GM19328 (cell line): ENCODE results near the gene KIAA0040.

Source experiments
- ATAC-seq: cut with Tn5 transposase; IDR thresholded peaks from one replicate; pipeline ENCODE4 v1.9.1; 2021; ENCODE audit warnings: mild to moderate bottlenecking, moderate library complexity; ENCODE audit not compliant: unreplicated experiment

Gene KIAA0040

GRCh38 chr1:175172503-175172902 is 20.1 kb downstream of the KIAA0040 start:
- ATAC-seq, result no peak

DNA sequence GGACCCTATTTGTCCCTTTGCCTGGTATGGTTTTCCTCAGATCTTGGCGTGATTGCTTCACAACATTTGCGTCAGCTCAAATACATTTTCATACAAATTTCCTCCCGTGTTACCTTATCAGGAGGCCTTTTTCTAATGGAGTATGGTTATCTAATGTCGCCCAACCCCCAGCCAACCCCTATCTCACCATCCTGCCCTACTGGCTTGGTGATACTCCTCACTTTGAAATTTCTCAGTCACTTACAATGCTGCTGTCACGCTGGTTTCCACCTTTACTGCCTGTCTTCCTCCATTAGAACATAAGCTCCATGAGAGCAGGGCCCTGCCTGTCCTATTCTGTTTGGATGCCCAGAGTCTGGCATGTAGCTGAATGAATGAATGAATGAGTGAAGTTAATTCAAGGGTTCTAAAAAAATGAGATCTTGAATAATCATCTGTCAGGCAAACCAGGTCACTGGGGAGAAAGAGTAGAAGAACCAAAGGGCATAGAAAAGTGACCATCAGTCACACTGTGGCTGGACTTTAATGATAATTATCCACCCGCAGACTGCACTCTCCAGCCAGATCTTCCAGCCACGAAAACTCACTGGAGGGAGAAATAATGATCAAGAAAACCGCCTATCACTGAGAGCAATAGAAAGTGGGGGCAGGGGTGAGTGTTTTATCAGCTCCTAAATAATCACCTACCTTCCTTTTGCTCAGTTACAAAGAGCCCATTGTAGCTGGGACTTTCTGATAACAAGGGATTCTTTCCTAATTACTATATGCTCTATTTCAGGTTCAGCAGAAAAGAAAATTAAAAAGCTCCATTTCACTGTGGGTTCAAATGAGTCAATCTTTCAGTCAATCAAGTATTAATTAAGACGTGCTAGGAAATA is 21.3 kb downstream of the KIAA0040 start:
- no peak for ATAC-seq

- ATAC-seq, result no peak
Measured at GRCh38 chr1:175169286-175170018, 23.1 kb downstream of the KIAA0040 start.

GRCh38 chr1:175168782-175169181 is 23.8 kb downstream of the KIAA0040 start:
- no peak for ATAC-seq

- ATAC-seq, result no peak
Measured at GRCh38 chr1:175167861-175168260, 24.7 kb downstream of the KIAA0040 start.

GRCh38 chr1:175166746-175167145 is 25.8 kb downstream of the KIAA0040 start:
- no peak for ATAC-seq

GRCh38 chr1:175164751-175165150 is 27.8 kb downstream of the KIAA0040 start:
- no peak for ATAC-seq

DNA sequence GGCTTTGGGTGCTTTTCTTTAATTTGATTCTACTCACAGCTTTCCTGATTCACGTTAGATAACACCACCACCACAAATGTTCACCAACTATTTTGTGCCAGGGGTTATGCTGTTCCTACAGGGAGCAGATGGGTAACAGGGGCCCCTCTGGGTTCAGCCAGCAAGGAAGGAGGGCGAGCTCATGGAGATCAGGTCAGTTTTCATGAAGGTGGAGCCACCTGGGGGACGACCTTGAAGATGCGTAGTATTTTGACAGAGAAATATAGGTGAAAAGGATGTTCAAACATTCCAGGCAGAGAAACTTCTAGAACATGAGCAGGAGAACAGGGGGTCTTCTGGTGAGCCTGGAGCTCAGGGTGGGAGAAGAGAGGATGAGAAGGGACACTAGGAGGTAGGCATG is 28.9 kb downstream of the KIAA0040 start:
- no peak for ATAC-seq

- ATAC-seq, result no peak
Measured at GRCh38 chr1:175162955-175163354, 29.6 kb downstream of the KIAA0040 start.

- no peak for ATAC-seq
Measured at GRCh38 chr1:175158170-175158591, 34.4 kb downstream of the KIAA0040 start.

GRCh38 chr1:175157200-175157599 is 35.4 kb downstream of the KIAA0040 start:
- ATAC-seq, result no peak

GRCh38 chr1:175155936-175156335 is 36.6 kb downstream of the KIAA0040 start:
- no peak for ATAC-seq

DNA sequence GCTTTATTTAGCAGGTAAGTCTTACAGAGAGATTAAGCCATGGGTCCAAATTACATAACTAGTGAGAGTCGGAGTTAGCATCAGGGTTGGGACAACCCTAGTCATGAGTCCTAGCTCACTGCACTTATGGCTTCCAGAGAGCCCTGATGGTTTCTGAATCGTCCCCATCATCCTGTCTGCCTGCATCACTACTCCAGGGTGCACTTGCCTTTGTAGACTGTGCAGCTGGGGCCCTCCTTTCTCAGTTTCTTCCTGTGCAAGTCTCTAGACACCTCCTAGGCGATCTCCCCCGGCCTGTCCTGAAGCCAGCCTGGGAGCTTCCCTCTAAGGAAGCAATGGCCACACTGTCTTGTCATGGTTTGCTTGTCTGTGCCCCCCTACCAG is 37.1 kb downstream of the KIAA0040 start:
- no peak for ATAC-seq

DNA sequence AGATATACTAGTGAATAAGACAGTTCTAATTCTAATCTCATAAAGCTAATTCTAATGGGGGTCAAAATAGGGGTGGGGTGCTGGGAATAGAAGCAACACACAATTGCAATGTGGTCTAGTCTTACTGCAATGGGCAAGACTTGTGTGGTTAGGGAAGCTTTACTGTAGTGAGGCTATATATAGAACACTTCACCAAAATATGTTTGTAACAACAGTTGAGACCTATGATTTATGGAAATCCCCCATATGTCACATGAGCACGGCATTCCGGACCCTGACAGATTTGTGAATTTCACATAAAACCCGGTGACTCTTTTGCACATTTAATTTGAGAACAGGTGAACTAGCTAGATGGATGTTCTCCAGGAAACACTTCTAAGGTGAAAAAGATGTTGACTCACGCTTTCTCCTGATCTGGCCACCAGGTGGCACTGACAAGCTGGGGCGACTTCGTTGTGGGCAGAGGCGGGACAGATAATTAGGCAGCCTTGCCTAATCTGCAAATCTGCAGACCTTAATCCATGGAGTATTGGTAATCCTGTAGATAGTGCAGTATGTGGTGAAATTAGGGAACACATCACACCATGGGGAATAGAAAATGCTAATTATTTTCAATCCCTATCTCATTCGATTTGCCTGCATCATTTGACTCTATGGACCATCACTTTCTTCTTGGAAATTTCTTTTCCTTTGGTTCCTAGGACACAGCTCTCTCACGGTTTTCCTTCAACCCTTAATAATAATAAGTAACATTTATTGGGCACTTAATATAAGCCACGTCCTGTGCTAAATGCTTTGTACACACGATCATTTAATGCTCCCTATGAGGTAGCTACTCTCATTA is 37.7 kb downstream of the KIAA0040 start:
- ATAC-seq, result no peak

DNA sequence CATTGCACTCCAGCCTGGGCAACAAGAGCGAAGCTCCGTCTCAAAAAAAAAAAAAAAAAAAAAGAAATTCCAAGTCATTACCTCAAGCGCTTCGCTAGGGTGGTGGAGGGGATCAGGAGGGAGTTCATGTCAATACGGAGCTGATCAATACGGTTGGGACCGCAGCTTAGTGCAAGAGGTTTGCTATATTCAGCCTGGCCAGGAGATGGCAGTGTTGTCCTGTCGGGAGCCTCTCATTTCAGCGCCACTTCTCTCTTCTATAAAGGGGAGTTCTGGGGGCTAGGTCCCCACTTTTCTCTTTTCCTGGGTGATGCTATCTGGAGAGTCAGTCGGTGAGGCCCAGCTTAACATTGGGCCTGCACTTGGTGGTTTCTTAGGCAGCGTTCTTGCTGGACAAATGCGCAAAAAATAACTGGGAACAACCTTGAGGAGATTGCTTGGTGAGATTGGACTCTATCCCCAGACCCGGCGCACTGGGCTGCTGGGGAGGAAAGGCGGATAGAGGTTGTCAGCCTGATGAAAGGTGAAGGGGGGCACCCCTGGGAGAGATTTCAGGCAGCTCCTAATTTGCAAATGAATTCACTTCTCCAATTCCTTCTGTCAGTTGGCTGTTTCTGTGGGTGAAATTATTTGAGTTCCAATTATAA is 40.4 kb downstream of the KIAA0040 start:
- no peak for ATAC-seq

- ATAC-seq, result no peak
Measured at GRCh38 chr1:175150596-175151319, 41.8 kb downstream of the KIAA0040 start.

DNA sequence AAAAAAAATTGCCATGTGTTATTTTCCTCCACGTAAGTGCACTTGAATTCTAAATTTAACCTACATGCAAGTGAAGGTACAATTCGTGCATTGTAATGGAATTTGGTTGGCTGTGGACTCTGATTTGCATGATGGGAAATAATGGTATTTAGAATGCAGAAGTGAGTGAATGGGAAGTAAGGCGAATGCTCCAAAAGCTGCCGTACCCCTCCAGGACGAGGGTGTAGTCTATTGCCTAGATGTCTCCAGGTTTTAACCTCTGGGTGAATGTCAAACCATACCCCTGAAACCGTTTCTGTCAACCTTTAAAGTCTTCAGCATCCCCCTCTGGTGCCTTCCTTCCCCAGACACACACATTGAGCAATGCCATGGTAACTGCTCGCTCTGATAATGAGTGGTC is 44.5 kb downstream of the KIAA0040 start:
- ATAC-seq, result no peak

DNA sequence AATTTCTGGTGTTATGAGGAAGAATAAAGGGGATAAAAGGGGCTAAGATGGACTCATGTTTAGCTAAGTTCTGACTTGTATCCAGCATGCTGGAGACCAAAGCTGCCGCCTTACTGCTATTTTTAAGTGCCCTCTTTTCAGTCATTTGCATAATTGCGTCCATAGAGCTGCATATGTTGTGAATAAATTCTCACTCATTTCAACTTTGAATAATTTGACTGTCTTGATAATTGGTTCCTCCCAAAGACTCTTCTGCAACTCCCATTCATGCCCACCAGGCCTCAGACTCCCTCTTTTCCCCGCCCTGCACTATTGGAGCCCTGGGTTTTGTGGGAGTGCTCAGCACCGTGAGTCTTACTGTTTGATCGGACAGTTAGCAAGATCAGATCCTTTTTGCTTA is 45.0 kb downstream of the KIAA0040 start:
- ATAC-seq, result no peak

GRCh38 chr1:175146529-175147213 is 45.9 kb downstream of the KIAA0040 start:
- no peak for ATAC-seq
